HG02973 (cell line): ENCODE data around the gene KLK12.

ENCODE experiments used
- ATAC-seq: cut with Tn5 transposase; IDR thresholded peaks from one replicate; pipeline ENCODE4 v1.9.1; 2021; ENCODE audit warnings: moderate library complexity; ENCODE audit not compliant: unreplicated experiment

Gene KLK12

GRCh38 chr19:51055866-51056265 is 21.1 kb upstream of the KLK12 start:
- ATAC-seq = no peak

GRCh38 chr19:51047031-51047335 is 12.2 kb upstream of the KLK12 start:
- no peak for ATAC-seq

- no peak for ATAC-seq
Observed at GRCh38 chr19:51044327-51044726, 9.5 kb upstream of the KLK12 start.

GRCh38 chr19:51043497-51043896 is 8.7 kb upstream of the KLK12 start:
- no peak for ATAC-seq

- ATAC-seq = no peak
Observed at GRCh38 chr19:51040151-51040550, 5.3 kb upstream of the KLK12 start.

DNA sequence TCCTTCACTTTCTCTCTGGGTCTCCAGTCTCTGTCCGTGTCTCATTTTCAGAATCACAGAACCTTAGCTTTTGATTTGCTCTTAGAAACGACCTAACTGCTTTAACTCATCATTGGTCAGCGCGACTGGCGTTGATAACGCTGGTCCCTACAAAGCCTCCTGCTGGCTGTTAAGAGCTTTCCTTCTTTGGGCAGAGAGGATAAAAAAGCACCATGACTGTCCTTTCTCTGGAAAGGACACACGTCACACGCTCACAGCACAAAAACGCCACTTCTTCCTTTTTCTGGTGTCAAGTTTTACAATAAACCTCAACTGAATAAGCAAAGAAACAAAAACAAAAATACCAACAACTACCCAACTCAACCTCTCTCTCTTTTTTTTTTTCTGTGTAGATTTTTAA is 1.7 kb upstream of the KLK12 start:
- ATAC-seq = no peak

DNA sequence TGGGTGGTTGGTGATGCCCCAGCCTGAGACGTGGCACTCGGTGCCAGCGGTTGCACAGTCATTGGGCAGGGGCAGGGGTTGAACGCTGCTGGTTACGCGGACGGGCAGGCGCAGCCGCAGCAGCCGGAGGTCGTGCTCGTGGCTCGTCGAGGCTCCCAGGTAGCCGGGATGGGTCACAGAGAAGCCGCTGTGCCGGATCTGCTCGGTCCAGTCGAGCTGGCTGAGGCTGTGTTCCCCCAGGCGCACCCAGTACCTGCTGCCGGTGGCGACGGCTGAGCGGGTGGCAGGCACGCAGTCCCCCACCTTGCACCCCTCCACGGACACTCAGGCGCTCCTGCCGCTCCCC is 2.9 kb downstream of the KLK12 start:
- no peak for ATAC-seq

DNA sequence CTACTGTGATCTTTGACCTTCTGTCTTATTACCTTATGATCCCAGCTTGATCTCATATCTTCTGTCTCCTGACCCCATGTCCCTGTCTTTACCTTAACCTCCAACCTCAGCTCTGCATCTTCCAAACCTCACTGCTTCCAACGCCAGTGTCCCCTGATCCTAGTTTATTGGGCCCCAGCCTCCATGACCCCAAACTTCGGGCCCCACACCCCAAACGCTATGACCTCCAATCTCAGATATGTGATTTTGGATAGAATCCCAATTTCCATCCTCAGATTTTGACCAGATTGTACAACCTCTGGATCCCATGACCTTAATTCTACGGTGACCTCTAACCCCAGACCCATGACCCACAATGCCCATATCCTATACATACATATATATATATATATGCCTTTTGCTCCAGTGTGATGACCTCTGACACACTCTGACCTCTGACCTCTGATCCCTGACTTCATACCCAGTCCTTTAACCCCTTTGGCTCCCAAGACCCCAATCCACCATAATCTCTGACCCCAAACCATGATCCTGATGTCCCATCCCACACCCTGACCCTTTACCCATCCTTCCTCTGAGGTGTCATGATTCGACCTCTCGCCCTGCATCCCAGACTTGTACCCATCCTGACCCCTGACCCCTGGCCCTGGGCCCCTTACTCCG is 3.5 kb downstream of the KLK12 start:
- ATAC-seq = no peak

GRCh38 chr19:51030631-51031030 is 4.2 kb downstream of the KLK12 start:
- ATAC-seq = no peak

DNA sequence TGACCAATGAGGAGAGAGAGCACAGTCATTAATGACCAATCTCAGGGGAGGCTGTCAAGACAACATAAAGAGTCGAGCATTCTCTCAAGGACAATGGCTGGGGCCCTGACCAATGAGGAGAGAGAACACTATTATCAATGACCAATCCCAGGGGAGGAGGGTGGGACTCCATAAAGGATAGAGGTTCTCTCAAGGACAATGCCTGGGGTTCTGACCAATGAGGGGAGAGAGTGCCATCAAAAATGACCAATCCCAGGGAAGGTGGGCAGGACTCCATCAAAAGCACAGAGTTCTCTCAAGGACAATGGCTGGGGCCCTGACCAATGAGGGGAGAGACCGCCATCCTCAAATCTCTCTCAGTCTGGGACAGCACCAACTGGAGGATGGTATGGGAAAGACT is 5.1 kb downstream of the KLK12 start:
- no peak for ATAC-seq

GRCh38 chr19:51027873-51028272 is 6.9 kb downstream of the KLK12 start:
- ATAC-seq = no peak

DNA sequence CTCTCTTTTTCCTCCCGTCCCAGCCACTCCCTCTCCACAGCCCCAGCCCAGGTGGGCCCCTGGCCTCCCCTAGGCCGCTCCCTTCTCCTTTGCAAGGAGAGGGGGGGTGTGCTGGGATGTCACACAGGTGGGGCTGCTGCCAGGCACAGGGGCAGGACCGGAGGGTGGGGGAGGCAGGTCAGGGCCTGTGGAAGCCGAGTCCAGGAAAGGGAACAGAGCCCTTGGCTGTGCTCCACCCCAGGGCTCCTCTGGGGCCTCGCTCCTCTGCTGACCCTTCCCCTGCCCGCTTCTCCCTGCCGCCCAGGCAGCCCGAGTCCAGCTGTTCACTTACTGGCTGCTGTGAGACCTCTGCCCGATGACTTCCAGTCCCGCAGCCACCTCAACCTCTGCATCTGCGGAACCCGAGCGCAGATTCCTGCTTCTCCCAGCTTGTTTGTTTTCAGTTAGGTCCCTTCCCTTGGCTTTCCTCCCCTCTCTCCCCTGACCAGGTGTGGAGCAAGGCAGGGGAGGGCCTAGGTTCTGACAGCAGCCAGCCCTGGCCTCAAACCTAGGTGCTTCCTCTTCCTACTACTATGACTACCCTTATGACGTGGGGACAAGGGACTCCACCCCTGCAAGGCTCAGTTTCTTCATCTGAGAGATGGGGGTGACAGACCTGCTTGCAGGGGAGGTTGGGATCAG is 7.5 kb downstream of the KLK12 start:
- no peak for ATAC-seq

- ATAC-seq = no peak
Observed at GRCh38 chr19:51026554-51026831, 8.3 kb downstream of the KLK12 start, which contains the start of gene KLK11. Gene KLK11 (minus strand): TSS chr19:51026616. CDS start chr19:51025631, 985 bp downstream.

DNA sequence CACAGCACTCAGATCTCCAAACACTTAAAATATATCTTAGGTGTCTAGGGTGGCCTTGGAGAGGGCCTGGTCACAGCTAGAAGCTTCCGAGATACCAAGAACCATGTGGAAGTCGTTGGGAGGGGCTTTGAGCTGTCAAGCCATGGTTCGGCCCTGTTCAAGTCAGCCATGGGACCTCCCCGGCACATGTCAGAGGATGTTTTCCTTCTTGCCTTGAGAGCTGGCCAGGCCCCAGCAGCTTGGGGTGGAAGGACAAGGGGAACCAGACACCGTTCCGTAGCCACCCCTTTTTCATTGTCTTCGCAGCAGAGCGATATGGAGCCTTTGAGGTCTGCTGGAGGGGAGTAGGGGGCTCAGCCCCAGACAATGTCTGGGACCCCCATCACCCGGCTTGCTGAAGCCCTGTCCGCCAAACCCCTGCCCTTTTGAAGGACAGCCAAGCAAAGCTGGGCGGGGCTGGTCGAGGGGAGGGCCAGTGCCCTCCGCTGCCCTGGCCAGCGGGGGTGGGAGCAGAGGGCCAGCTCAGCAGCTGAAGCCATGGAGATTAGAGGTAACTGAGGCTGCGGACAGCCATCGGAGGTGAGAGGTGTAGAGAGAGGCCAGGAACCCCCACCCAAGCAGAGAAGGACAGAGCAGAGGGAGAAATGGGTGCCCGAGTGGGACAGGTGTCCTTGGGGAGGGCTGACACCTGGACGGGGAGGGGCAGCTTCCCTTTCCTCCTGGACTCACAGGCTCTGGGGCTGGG is 8.8 kb downstream of the KLK12 start:
- ATAC-seq = no peak

DNA sequence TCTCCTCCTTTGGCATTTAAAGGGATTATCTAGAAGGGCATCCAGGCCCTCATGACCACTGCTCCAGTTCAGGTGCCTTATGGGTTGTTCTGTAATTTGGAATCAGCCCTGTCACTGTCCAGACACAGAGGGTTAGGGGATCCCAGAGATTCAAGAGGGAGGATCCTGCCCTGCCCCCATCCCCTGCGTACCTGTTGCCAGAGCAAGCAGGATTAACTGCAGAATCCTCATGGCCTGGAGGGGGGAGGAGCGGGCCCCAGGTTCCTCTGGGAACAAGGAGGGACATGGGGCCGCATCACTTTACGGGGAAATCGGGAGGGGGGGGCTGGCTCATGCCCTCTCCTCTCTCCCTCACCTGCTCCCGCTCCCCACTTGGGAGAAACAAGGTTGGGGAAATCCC is 9.4 kb downstream of the KLK12 start:
- no peak for ATAC-seq

DNA sequence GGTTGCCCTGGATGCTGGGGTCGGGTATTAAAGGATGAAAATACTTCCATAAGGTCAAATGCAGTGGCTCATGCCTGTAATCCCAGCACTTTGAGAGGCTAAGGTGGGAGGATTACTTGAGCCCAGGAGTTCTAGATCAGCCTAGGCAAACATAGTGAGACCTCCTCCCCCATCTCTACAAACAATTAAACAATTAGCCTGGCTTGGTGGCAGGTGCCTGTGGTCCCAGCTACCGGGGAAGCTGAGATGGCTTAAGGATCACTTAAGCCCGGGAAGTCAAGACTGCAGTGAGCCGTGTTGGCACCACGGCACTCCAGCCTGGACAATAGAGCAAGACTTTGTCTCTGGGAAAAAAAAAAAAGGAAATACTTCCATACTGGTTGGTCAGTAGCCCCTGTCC is 9.9 kb downstream of the KLK12 start:
- no peak for ATAC-seq

- no peak for ATAC-seq
Observed at GRCh38 chr19:51023946-51024345, 10.9 kb downstream of the KLK12 start.

GRCh38 chr19:51022526-51022925 is 12.3 kb downstream of the KLK12 start:
- ATAC-seq = no peak

DNA sequence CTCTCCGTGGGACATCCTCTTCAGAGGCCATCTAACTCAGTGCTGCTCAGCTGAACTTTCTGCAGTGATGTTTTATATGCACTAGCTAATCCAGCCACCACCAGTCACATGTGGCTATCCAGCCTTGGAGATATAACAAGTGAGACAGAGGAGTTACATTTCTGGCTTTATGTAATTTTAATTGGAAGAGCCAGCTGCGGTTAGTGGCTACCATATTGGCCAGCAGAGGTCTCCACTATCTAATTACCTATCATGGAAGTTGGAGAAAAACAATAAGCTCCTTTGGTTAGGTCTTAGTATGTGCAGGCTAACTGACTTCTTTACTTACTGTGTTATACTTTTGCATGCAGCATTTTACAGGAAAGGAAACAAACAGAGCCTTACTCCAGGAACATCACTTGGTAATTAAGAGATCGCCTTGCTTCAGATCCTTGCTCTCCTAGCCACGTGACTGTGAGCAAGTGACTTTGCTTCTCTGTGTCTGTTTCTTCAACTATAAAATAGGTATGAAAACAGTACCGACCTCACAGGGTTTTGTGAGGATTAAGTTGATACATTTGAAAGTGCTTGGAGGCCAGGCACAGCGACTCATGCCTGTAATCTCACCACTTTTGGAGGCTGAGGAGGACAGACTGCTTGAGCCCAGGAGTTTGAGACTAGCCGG is 13.7 kb downstream of the KLK12 start:
- no peak for ATAC-seq

- no peak for ATAC-seq
Observed at GRCh38 chr19:51019544-51019925, 15.3 kb downstream of the KLK12 start, which contains the start of gene KLK10. Gene KLK10 (minus strand): TSS chr19:51019709. CDS start chr19:51019130, 579 bp downstream.

GRCh38 chr19:51018745-51019543 is 15.9 kb downstream of the KLK12 start:
- ATAC-seq = no peak
